SH-SY5Y (cell line): ENCODE data around the gene C9orf78.

Source experiments
- GATA2 ChIP-seq: IDR thresholded peaks from 2 replicates; pipeline ENCODE4 v1.6.1; 2011; ENCODE audit warnings: mild to moderate bottlenecking, low read depth, low read length
- GATA3 ChIP-seq: IDR thresholded peaks from 2 replicates; pipeline ENCODE4 v1.6.1; 2011; ENCODE audit warnings: low read depth, mild to moderate bottlenecking, low read length, moderate library complexity

- TF ChIP-seq GATA3 (no peak), GATA2 (no peak)
Measured at GRCh38 chr9:129865668-129866320, 30.7 kb upstream of the C9orf78 start.
